ENCODE data around the gene CEP89.
"Not testable (repeated sequence)": the region's sequence is repeated elsewhere in the genome, so short reads cannot be mapped to it uniquely, and the experiment has no call there.

Gene CEP89

DNA sequence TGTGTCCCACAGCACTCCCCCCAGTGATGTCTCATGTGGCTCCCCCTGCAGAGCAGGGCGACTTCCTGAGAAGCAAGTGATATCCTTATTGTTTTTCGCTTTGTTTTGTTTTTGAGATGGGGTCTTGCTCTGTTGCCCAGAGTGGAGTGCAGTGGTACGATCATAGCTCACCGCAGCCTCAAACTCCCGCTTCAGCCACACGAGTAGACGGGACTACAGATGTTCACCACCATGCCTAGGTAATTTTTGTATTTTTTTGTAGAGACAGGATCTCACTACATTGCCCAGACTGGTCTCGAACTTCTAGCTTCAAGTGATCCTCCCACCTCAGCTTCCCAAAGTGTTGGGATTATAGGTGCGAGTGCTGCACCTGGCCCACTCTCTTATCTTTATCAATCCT lies 5.0 kb downstream of the CEP89 start:
- H3K36me3 ChIP-seq (ENCODE audit: control insufficient read depth, insufficient read depth, low read length): peaks cover 3% of the 10 kb centered on the region; the same call in 1 of the 2 replicates
- H3K27me3 ChIP-seq (ENCODE audit: control insufficient read depth, insufficient read depth, low read length): no peaks in the 10 kb centered on the region
- DNase-seq (ENCODE audit: low read depth, low spot score): no peak
- H3K4me1 ChIP-seq (ENCODE audit: control insufficient read depth, insufficient read depth, low read length): peaks cover 2% of the 10 kb centered on the region; the same call in 1 of the 2 replicates
- H3K9me3 ChIP-seq (ENCODE audit: control insufficient read depth, insufficient read depth, low read length): no peaks in the 10 kb centered on the region
- H3K4me3 ChIP-seq (ENCODE audit: low read length): no peak overlapping the region
- H3K27ac ChIP-seq (ENCODE audit: low read length): no peak overlapping the region
- no CpG with 5 or more reads among the region's 9 CpGs for WGBS (ENCODE audit: insufficient coverage, insufficient read length)

GRCh38 chr19:32945260-32945659 lies 26.5 kb downstream of the CEP89 start:
- Histone ChIP-seq H3K9me3 (ENCODE audit: control insufficient read depth, insufficient read depth, low read length) (no peaks in the 10 kb centered on the region), H3K4me1 (ENCODE audit: control insufficient read depth, insufficient read depth, low read length) (no peaks in the 10 kb centered on the region), H3K4me3 (ENCODE audit: low read length) (no peak overlapping the region), H3K27ac (ENCODE audit: low read length) (no peak overlapping the region), H3K27me3 (ENCODE audit: control insufficient read depth, insufficient read depth, low read length) (no peaks in the 10 kb centered on the region), H3K36me3 (ENCODE audit: control insufficient read depth, insufficient read depth, low read length) (no peaks in the 10 kb centered on the region; the same call in 1 of the 2 replicates)
- no CpG with 5 or more reads among the region's 3 CpGs for WGBS (ENCODE audit: insufficient coverage, insufficient read length)
- DNase-seq (ENCODE audit: low read depth, low spot score): no peak

GRCh38 chr19:32941273-32941672 lies 30.5 kb downstream of the CEP89 start:
- H3K9me3 ChIP-seq (ENCODE audit: control insufficient read depth, insufficient read depth, low read length); DNase-seq (ENCODE audit: low read depth, low spot score); H3K4me3 ChIP-seq (ENCODE audit: low read length); H3K4me1 ChIP-seq (ENCODE audit: control insufficient read depth, insufficient read depth, low read length); H3K27me3 ChIP-seq (ENCODE audit: control insufficient read depth, insufficient read depth, low read length); H3K36me3 ChIP-seq (ENCODE audit: control insufficient read depth, insufficient read depth, low read length); H3K27ac ChIP-seq (ENCODE audit: low read length): not testable (repeated sequence)
- no CpG with 5 or more reads among the region's 5 CpGs for WGBS (ENCODE audit: insufficient coverage, insufficient read length)

DNA sequence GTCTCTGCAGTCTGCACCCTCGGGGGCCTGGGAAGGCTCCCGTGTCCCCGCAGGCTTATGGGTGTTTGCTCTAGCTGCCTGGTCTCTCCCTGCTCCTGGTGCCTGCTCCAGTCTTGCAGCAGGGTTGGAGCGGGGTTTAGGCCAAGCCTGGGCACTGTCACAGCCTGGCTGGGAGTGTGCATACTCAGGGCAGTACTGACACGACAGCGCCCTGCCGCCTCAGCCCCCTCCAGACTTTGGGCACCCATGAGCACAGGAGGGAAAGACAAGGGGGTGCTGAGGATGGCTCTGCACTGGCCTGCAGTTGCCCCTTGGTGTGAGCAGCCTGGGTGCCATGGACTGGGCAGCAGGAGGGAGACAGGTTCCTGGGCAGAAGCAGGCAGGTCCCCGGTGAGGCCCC lies 35.7 kb downstream of the CEP89 start:
- WGBS (ENCODE audit: insufficient coverage, insufficient read length): no CpG with 5 or more reads among the region's 8 CpGs
- no peaks in the 10 kb centered on the region for H3K36me3 ChIP-seq (ENCODE audit: control insufficient read depth, insufficient read depth, low read length)
- no peaks in the 10 kb centered on the region; the same call in 1 of the 2 replicates for H3K27me3 ChIP-seq (ENCODE audit: control insufficient read depth, insufficient read depth, low read length)
- no peaks in the 10 kb centered on the region for H3K4me1 ChIP-seq (ENCODE audit: control insufficient read depth, insufficient read depth, low read length)
- H3K9me3 ChIP-seq (ENCODE audit: control insufficient read depth, insufficient read depth, low read length): no peaks in the 10 kb centered on the region
- no peak overlapping the region for H3K4me3 ChIP-seq (ENCODE audit: low read length)
- no peak for DNase-seq (ENCODE audit: low read depth, low spot score)
- H3K27ac ChIP-seq (ENCODE audit: low read length): no peak overlapping the region

- Histone ChIP-seq H3K27ac (ENCODE audit: low read length) (no peak overlapping the region), H3K9me3 (ENCODE audit: control insufficient read depth, insufficient read depth, low read length) (no peaks in the 10 kb centered on the region), H3K36me3 (ENCODE audit: control insufficient read depth, insufficient read depth, low read length) (no peaks in the 10 kb centered on the region), H3K4me1 (ENCODE audit: control insufficient read depth, insufficient read depth, low read length) (no peaks in the 10 kb centered on the region), H3K27me3 (ENCODE audit: control insufficient read depth, insufficient read depth, low read length) (no peaks in the 10 kb centered on the region; the same call in 1 of the 2 replicates), H3K4me3 (ENCODE audit: low read length) (no peak overlapping the region)
- no CpG with 5 or more reads among the region's 9 CpGs for WGBS (ENCODE audit: insufficient coverage, insufficient read length)
- no peak for DNase-seq (ENCODE audit: low read depth, low spot score)
Measured at GRCh38 chr19:32935629-32936028, 36.1 kb downstream of the CEP89 start.

DNA sequence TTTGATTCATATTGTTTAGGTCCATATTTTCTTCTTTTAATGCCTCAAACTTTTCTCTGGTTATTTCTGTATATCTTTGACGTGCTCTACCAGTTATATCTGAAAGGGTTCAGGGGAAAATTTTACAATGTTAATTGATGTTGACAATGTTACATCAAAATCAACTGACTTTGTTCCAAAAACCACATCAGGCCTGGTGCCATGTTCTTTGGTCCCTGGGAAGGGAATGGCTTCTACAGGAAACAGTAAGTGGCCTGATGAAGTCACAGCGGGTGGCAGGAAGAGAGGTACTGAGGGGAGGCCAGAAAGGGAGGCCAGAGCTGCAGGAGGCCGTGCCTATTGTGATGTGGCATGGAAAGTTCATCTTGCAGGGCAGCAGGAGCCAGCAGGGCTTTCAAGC lies 38.2 kb downstream of the CEP89 start:
- Histone ChIP-seq H3K36me3 (ENCODE audit: control insufficient read depth, insufficient read depth, low read length) (no peaks in the 10 kb centered on the region), H3K9me3 (ENCODE audit: control insufficient read depth, insufficient read depth, low read length) (no peaks in the 10 kb centered on the region), H3K27me3 (ENCODE audit: control insufficient read depth, insufficient read depth, low read length) (no peaks in the 10 kb centered on the region; the same call in 1 of the 2 replicates), H3K27ac (ENCODE audit: low read length) (no peak overlapping the region), H3K4me1 (ENCODE audit: control insufficient read depth, insufficient read depth, low read length) (no peaks in the 10 kb centered on the region), H3K4me3 (ENCODE audit: low read length) (no peak overlapping the region)
- WGBS (ENCODE audit: insufficient coverage, insufficient read length): no CpG with 5 or more reads among the region's 3 CpGs
- no peak for DNase-seq (ENCODE audit: low read depth, low spot score)

DNA sequence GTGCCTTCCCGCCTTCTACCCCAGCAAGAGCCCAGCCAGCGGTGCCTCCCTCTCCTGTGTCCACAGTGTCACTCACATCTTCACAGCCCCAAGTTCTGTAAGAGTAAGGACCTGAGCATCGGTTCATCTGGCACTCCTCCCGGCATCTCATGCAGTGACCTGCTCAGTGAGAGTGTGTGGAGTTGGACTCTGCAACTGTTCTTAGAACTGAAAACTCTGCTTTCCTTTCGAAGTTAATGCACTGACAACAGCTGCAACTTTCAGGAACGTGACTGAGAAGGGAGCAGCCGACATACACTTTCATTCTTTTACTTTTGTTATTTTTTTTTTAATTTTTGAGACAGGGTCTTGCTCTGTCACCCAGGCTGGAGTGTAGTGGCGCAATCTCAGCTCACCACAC lies 41.2 kb downstream of the CEP89 start:
- H3K4me3 ChIP-seq (ENCODE audit: low read length): no peak overlapping the region
- H3K36me3 ChIP-seq (ENCODE audit: control insufficient read depth, insufficient read depth, low read length): no peaks in the 10 kb centered on the region
- no peaks in the 10 kb centered on the region for H3K9me3 ChIP-seq (ENCODE audit: control insufficient read depth, insufficient read depth, low read length)
- H3K4me1 ChIP-seq (ENCODE audit: control insufficient read depth, insufficient read depth, low read length): no peaks in the 10 kb centered on the region
- no peak overlapping the region for H3K27ac ChIP-seq (ENCODE audit: low read length)
- H3K27me3 ChIP-seq (ENCODE audit: control insufficient read depth, insufficient read depth, low read length): no peaks in the 10 kb centered on the region; the same call in 1 of the 2 replicates
- no CpG with 5 or more reads among the region's 8 CpGs for WGBS (ENCODE audit: insufficient coverage, insufficient read length)
- DNase-seq (ENCODE audit: low read depth, low spot score): no peak

DNA sequence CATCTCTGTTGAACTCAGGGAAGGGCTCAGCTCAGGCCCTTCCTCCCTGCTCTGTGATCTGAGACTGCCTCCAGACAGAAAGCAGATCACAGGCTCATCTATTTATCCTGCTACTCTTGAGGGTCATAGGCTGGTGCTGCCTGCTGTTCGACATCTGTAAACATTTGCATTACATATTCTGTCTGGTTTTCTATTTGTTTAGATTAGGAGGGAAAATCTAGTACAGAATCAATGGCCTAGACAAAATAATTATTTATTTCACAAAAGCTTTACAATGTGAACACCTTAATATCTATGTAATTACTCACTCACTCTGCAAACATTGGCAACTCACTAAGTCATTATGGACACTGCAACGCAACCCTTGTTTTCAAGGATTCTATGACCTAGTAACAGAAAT lies 43.0 kb downstream of the CEP89 start:
- Histone ChIP-seq H3K27ac (ENCODE audit: low read length) (no peak overlapping the region), H3K27me3 (ENCODE audit: control insufficient read depth, insufficient read depth, low read length) (no peaks in the 10 kb centered on the region; the same call in 1 of the 2 replicates), H3K4me1 (ENCODE audit: control insufficient read depth, insufficient read depth, low read length) (no peaks in the 10 kb centered on the region), H3K36me3 (ENCODE audit: control insufficient read depth, insufficient read depth, low read length) (no peaks in the 10 kb centered on the region), H3K9me3 (ENCODE audit: control insufficient read depth, insufficient read depth, low read length) (no peaks in the 10 kb centered on the region), H3K4me3 (ENCODE audit: low read length) (no peak overlapping the region)
- no CpG with 5 or more reads among the region's 2 CpGs for WGBS (ENCODE audit: insufficient coverage, insufficient read length)
- DNase-seq (ENCODE audit: low read depth, low spot score): no peak

GRCh38 chr19:32924200-32924599 lies 47.6 kb downstream of the CEP89 start:
- H3K27ac ChIP-seq (ENCODE audit: low read length): no peak overlapping the region
- no CpG with 5 or more reads among the region's 6 CpGs for WGBS (ENCODE audit: insufficient coverage, insufficient read length)
- no peaks in the 10 kb centered on the region; the same call in 1 of the 2 replicates for H3K4me1 ChIP-seq (ENCODE audit: control insufficient read depth, insufficient read depth, low read length)
- H3K4me3 ChIP-seq (ENCODE audit: low read length): no peak overlapping the region
- H3K9me3 ChIP-seq (ENCODE audit: control insufficient read depth, insufficient read depth, low read length): no peaks in the 10 kb centered on the region
- no peak for DNase-seq (ENCODE audit: low read depth, low spot score)
- no peaks in the 10 kb centered on the region for H3K36me3 ChIP-seq (ENCODE audit: control insufficient read depth, insufficient read depth, low read length)
- H3K27me3 ChIP-seq (ENCODE audit: control insufficient read depth, insufficient read depth, low read length): no peaks in the 10 kb centered on the region; the same call in 1 of the 2 replicates

DNA sequence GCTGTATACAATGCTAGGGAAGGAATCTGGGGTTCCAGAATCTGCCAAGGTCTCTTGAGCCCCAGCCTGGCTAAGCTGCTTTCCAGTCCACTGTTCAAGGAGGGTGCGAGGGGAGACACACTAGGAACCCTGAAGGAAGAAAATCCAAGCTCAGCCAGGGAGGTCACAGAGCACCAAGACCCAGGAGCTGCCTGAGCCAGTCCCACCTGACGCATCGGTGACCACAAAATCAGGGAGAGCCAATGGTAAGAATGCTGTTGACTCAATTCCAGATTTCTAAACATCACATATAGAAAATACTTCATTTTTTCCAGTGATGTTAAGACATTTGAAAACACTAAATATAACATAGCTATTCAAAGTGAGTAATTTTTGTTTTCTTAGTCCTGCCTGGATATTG lies 50.1 kb downstream of the CEP89 start:
- no peaks in the 10 kb centered on the region for H3K36me3 ChIP-seq (ENCODE audit: control insufficient read depth, insufficient read depth, low read length)
- no peak overlapping the region for H3K4me3 ChIP-seq (ENCODE audit: low read length)
- no peaks in the 10 kb centered on the region for H3K9me3 ChIP-seq (ENCODE audit: control insufficient read depth, insufficient read depth, low read length)
- no CpG with 5 or more reads among the region's 3 CpGs for WGBS (ENCODE audit: insufficient coverage, insufficient read length)
- peaks cover 1% of the 10 kb centered on the region; the same call in 1 of the 2 replicates for H3K4me1 ChIP-seq (ENCODE audit: control insufficient read depth, insufficient read depth, low read length)
- no peak overlapping the region for H3K27ac ChIP-seq (ENCODE audit: low read length)
- DNase-seq (ENCODE audit: low read depth, low spot score): no peak
- H3K27me3 ChIP-seq (ENCODE audit: control insufficient read depth, insufficient read depth, low read length): no peaks in the 10 kb centered on the region

- Histone ChIP-seq H3K4me3 (ENCODE audit: low read length) (no peak overlapping the region), H3K4me1 (ENCODE audit: control insufficient read depth, insufficient read depth, low read length) (peaks cover 1% of the 10 kb centered on the region; the same call in 1 of the 2 replicates), H3K27ac (ENCODE audit: low read length) (no peak overlapping the region), H3K36me3 (ENCODE audit: control insufficient read depth, insufficient read depth, low read length) (no peaks in the 10 kb centered on the region; the same call in 1 of the 2 replicates), H3K9me3 (ENCODE audit: control insufficient read depth, insufficient read depth, low read length) (no peaks in the 10 kb centered on the region), H3K27me3 (ENCODE audit: control insufficient read depth, insufficient read depth, low read length) (no peaks in the 10 kb centered on the region)
- no CpG with 5 or more reads among the region's 4 CpGs for WGBS (ENCODE audit: insufficient coverage, insufficient read length)
- no peak for DNase-seq (ENCODE audit: low read depth, low spot score)
Measured at GRCh38 chr19:32919365-32919764, 52.4 kb downstream of the CEP89 start.
